Lower lobe of right lung (tissue), 2 donors: ENCODE results near the gene FARS2. TPM values are rescaled to one million over a fixed set of nuclear protein-coding genes. Genes with fewer than 3 reads are reported as not detected.

Source experiments
- ATAC-seq, 2 donors: fragments of 200-7000 bp; cut with Tn5 transposase; one replicate each; pipeline ENCODE4 v1.9.1; 2020 to 2022; ENCODE audit warnings: mild to moderate bottlenecking in 2 of 2, moderate library complexity in 2 of 2
- DNase-seq: peaks from one replicate; pipeline ENCODE4 v3.0.0-alpha.2; 2020
- H3K27ac ChIP-seq: fragments of 200-600 bp; one replicate; pipeline ENCODE4 v1.8.0; 2022
- H3K27me3 ChIP-seq: fragments of 200-600 bp; one replicate; pipeline ENCODE4 v1.8.0; 2022; ENCODE audit warnings: low read depth
- H3K36me3 ChIP-seq: fragments of 200-600 bp; one replicate; pipeline ENCODE4 v1.8.0; 2022; ENCODE audit warnings: mild to moderate bottlenecking
- H3K4me1 ChIP-seq: fragments of 200-600 bp; one replicate; pipeline ENCODE4 v1.8.0; 2022
- H3K4me3 ChIP-seq: fragments of 200-600 bp; one replicate; pipeline ENCODE4 v1.8.0; 2022; ENCODE audit warnings: mild to moderate bottlenecking
- H3K9me3 ChIP-seq: fragments of 200-600 bp; one replicate; pipeline ENCODE4 v1.8.0; 2022
- intact Hi-C: fragments of 100-400 bp; cut with DNase I; formaldehyde crosslinking; loops from one replicate; pipeline ENCODE4 v1.11.0; 2022
- total RNA-seq: library from RNA; stranded (reverse); fragmentation: NEBNext Ultra II Directional; extraction: Animal tissue kit (Norgen Biotek cat#: 25700); gene quantifications from one replicate; pipeline ENCODE4 v1.2.1, GENCODE V29; 2021
- TF ChIP-seq, protein P1 (sequence below): fragments of 200-600 bp; IDR thresholded peaks from one replicate; pipeline ENCODE4 v1.8.0; 2022; ENCODE audit warnings: antibody characterized with exemption, mild to moderate bottlenecking
- donor health status: DM: no; HTN: yes; CAD: no; lungs with severe emphysema.

FARS2 gene
- total RNA-seq, 1 donor from 2014 or later, result 17.0 TPM

DNA sequence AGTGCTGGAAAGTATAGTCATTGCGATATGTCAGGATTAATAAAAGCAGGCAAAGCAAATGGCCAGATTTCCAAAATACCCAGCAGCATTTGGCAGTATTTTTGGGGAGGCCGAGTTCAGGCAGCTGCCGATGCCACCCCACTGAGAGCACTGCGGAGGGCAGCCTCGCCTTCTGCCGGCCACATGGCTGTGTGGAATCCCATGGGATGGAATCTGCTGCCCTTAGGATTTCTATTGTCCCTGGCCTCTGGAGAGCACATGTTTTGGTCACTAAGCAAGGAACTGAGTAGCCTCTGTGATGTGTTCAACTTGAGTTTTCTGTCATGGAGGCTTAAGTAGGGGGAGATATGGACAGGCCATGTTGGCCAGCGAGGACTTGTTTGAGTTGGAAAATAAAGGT is 123.0 kb downstream of the FARS2 start:
- no peak overlapping the region for H3K27ac ChIP-seq
- TF ChIP-seq, protein P1, sequence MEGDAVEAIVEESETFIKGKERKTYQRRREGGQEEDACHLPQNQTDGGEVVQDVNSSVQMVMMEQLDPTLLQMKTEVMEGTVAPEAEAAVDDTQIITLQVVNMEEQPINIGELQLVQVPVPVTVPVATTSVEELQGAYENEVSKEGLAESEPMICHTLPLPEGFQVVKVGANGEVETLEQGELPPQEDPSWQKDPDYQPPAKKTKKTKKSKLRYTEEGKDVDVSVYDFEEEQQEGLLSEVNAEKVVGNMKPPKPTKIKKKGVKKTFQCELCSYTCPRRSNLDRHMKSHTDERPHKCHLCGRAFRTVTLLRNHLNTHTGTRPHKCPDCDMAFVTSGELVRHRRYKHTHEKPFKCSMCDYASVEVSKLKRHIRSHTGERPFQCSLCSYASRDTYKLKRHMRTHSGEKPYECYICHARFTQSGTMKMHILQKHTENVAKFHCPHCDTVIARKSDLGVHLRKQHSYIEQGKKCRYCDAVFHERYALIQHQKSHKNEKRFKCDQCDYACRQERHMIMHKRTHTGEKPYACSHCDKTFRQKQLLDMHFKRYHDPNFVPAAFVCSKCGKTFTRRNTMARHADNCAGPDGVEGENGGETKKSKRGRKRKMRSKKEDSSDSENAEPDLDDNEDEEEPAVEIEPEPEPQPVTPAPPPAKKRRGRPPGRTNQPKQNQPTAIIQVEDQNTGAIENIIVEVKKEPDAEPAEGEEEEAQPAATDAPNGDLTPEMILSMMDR, result no peak
- no peak overlapping the region for H3K4me3 ChIP-seq
- intact Hi-C loops, result no loop called here
- DNase-seq (no peak), ATAC-seq (no peak)
- H3K36me3 ChIP-seq, result no peaks in the 10 kb centered on the region
- H3K9me3 ChIP-seq, result no peaks in the 10 kb centered on the region
- H3K4me1 ChIP-seq, result no peaks in the 10 kb centered on the region
- no peaks in the 10 kb centered on the region for H3K27me3 ChIP-seq

DNA sequence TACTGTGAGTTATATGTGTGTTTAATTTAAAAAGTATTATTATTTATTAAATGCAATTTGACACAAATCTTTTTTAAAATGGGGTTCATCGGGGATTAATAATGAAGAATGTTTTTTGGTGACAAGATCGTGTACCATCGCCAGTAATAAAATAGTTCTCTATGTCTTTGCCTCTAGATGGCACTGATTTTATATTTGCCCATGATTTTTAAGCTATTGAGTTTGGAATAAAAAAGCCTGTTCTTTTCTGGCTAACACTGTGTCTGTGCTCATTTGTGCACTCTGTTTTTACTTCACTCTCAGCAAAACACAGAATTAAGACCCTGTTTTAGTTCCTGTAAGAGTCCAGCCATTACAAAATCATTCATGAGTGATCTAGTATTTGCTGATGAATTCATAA is 127.0 kb downstream of the FARS2 start:
- intact Hi-C loops, result no loop called here
- TF ChIP-seq, protein P1, result no peak
- ATAC-seq, result no peak
- Histone ChIP-seq H3K27me3 (no peaks in the 10 kb centered on the region), H3K4me3 (no peak overlapping the region), H3K36me3 (no peaks in the 10 kb centered on the region), H3K27ac (no peak overlapping the region), H3K9me3 (no peaks in the 10 kb centered on the region), H3K4me1 (no peaks in the 10 kb centered on the region)
- no peak for DNase-seq

DNA sequence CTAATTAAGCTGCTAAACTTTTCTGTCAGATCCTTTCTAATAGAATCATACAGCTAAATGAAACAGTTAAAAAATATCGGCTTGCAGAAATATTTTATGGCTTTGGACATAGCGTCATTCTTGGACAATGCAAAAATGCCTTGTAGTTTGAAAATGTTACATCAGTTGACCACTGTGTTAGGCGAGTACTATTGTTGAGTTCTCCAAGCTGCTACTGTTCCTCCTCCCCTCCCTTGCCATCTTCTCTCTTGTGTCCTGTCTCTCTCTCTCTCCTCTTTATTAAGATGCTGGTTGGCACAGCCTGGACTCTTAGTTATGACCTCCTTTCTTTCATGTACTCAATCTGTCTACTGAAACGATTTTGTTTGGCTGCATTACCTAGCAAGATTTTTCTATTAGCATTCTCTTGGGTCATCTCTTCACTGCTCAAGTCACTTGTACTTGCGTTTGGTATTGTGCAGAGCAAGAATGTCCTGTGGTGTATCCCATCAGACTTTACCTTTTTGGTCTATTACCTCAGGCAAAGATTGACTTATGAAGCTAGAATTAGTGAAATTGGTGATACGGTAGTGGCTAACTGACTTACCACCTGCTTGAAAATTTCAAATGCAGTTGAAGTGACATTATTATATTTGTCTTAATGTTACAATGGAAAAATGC is 127.9 kb downstream of the FARS2 start:
- Histone ChIP-seq H3K9me3 (no peaks in the 10 kb centered on the region), H3K4me3 (no peak overlapping the region), H3K27me3 (no peaks in the 10 kb centered on the region), H3K27ac (no peak overlapping the region), H3K36me3 (no peaks in the 10 kb centered on the region), H3K4me1 (no peaks in the 10 kb centered on the region)
- DNase-seq (no peak), ATAC-seq (no peak)
- intact Hi-C loops, result no loop called here
- TF ChIP-seq, protein P1, result no peak

DNA sequence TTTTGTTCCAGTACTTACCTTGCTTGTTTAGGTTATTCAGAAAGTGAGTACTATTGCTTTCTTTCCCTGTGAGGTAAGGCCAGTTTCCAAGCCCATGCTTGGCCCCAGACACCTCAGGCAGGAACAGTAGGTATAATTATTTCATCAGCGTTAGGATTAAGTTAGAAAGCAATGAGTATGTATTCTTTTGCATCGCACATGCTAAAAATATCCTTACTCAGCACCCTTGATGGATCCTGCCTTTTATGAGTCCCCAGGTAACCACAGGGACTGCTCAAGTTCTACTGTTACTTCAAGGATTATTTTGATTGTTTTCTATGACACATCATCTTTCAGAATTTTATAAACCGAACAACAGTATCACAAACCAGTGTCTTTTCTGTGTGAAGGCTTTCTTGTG is 128.9 kb downstream of the FARS2 start:
- Histone ChIP-seq H3K36me3 (no peaks in the 10 kb centered on the region), H3K4me1 (no peaks in the 10 kb centered on the region), H3K27ac (no peak overlapping the region), H3K27me3 (no peaks in the 10 kb centered on the region), H3K4me3 (no peak overlapping the region), H3K9me3 (no peaks in the 10 kb centered on the region)
- TF ChIP-seq, protein P1, result no peak
- no peak for ATAC-seq
- no peak for DNase-seq
- intact Hi-C loops, result no loop called here

- TF ChIP-seq, protein P1, result no peak
- DNase-seq (no peak), ATAC-seq (no peak)
- Histone ChIP-seq H3K4me1 (no peaks in the 10 kb centered on the region), H3K4me3 (no peak overlapping the region), H3K27ac (no peak overlapping the region), H3K27me3 (no peaks in the 10 kb centered on the region), H3K9me3 (no peaks in the 10 kb centered on the region), H3K36me3 (no peaks in the 10 kb centered on the region)
- intact Hi-C loops, result no loop called here
These were observed 133.0 kb downstream of the FARS2 start for GRCh38 chr6:5394280-5394679.
